Breast epithelium (tissue), 4 donors: Measurements from ENCODE around the gene PRR19. TPM values are rescaled to one million over a fixed set of nuclear protein-coding genes. Genes with fewer than 3 reads are reported as not detected.
A peak's percentile ranks its signal among the peaks of the same experiment; 100 is the strongest.

Source experiments
- DNase-seq, 2 donors: peaks; one replicate each; pipeline ENCODE4 v3.0.0-alpha.2; 2019; ENCODE audit warnings: low spot score in 2 of 2
- H3K27ac ChIP-seq, 2 donors: fragments of 200-600 bp; sonication (generic) in 1 of 2; one replicate each; pipeline ENCODE4 v1.5.1; 2016 to 2019; ENCODE audit warnings: mild to moderate bottlenecking in 1 of 2
- H3K27me3 ChIP-seq, 2 donors: fragments of 200-600 bp; sonication (generic) in 1 of 2; one replicate each; pipeline versions ENCODE4 v1.5.1 to v1.6.0; 2017 to 2019; ENCODE audit warnings: control low read depth in 1 of 2, mild to moderate bottlenecking in 1 of 2
- H3K36me3 ChIP-seq: fragments of 200-600 bp; one replicate; pipeline ENCODE4 v1.5.1; 2019
- H3K4me1 ChIP-seq, 2 donors: fragments of 200-600 bp; sonication (generic); one replicate each; pipeline ENCODE4 v1.5.1; 2016 to 2019; ENCODE audit warnings: control low read depth in 1 of 2
- H3K4me3 ChIP-seq, 3 donors: fragments of 200-600 bp; sonication (generic); 1 replicate in 2 of 3; 2 replicates in 1 of 3; pipeline ENCODE4 v1.5.1; 2016 to 2019; ENCODE audit warnings: mild to moderate bottlenecking in 3 of 3, moderate library complexity in 2 of 3
- H3K9me3 ChIP-seq, 2 donors: fragments of 200-600 bp; sonication (generic) in 1 of 2; one replicate each; pipeline ENCODE4 v1.5.1; 2016 to 2019; ENCODE audit warnings: control low read depth in 1 of 2
- POLR2A ChIP-seq: fragments of 450-650 bp; IDR thresholded peaks from one replicate; pipeline ENCODE4 v1.6.1; 2016; ENCODE audit warnings: antibody characterized with exemption, mild to moderate bottlenecking, moderate library complexity
- POLR2AphosphoS5 ChIP-seq, 3 donors: sonication (generic); formaldehyde crosslinking; IDR thresholded peaks; one replicate each; pipeline ENCODE4 v1.6.1; 2017; ENCODE audit warnings: antibody characterized with exemption in 3 of 3
- intact Hi-C: fragments of 100-400 bp; cut with DNase I; formaldehyde crosslinking; loops from one replicate; pipeline ENCODE4 v1.15.1; 2023; ENCODE audit warnings: low total_unique reads
- total RNA-seq, 3 donors: library from RNA; depleted of rRNA; stranded (reverse); fragments of >200 nt; gene quantifications; one replicate each; pipeline ENCODE4 v1.1.0, GENCODE V29; 2016
- TF ChIP-seq, protein P1 (sequence below), 3 donors: fragments of 450-650 bp; IDR thresholded peaks; one replicate each; pipeline ENCODE4 v1.5.1; 2016 to 2017; ENCODE audit warnings: antibody characterized with exemption in 3 of 3, mild to moderate bottlenecking in 3 of 3, moderate library complexity in 3 of 3

PRR19 gene
- total RNA-seq, 3 donors from 2014 or later, result 0.33 to 2.6 (median 0.48) TPM

DNA sequence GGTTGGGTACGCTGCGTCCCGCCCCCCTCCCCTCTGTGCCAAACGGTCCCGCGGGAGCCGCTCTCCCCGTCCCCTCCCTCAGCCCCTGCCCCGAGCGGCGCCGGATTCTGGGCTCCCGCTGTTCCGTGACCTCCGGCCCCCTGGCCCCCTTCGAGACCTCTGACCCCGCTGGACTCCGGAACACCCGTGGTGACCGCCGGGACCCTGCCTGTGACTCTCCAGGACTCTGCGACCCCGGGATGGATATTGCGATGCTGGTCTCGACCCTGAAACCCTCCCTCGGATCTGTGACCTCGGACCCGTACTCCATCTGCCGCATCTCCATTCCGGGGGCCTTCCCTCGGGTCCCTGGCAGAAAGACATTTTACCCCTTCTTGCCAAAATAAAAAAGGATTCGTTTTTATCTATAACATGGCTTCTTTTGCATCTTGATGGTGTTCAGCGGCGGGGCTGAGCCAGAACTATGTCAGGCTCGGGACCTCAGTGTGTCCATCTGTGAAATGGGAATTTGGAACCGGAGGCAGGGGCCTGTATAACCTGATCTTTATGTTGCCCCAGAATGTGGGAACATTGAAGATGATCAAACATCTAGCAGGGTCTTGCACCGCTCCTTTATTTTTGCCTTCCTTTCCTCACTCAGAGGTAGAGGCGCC, 22.8 kb downstream of the PRR19 start:
- Histone ChIP-seq H3K36me3 (no peaks in the 10 kb centered on the region), H3K4me1 (peaks cover 3 to 8% of the 10 kb centered on the region in 2 donors), H3K9me3 (no peaks in the 10 kb centered on the region), H3K4me3 (peak overlapping the region; percentile 75 to 87 (median 80)), H3K27me3 (peaks cover 5 to 15% of the 10 kb centered on the region in 2 donors), H3K27ac (no peak overlapping the region)
- TF ChIP-seq POLR2A (no peak), POLR2AphosphoS5 (IDR thresholded peaks at IDR 0.05) (peak in 1 of 3 donors; percentile 55)
- TF ChIP-seq, protein P1, sequence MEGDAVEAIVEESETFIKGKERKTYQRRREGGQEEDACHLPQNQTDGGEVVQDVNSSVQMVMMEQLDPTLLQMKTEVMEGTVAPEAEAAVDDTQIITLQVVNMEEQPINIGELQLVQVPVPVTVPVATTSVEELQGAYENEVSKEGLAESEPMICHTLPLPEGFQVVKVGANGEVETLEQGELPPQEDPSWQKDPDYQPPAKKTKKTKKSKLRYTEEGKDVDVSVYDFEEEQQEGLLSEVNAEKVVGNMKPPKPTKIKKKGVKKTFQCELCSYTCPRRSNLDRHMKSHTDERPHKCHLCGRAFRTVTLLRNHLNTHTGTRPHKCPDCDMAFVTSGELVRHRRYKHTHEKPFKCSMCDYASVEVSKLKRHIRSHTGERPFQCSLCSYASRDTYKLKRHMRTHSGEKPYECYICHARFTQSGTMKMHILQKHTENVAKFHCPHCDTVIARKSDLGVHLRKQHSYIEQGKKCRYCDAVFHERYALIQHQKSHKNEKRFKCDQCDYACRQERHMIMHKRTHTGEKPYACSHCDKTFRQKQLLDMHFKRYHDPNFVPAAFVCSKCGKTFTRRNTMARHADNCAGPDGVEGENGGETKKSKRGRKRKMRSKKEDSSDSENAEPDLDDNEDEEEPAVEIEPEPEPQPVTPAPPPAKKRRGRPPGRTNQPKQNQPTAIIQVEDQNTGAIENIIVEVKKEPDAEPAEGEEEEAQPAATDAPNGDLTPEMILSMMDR (IDR thresholded peaks at IDR 0.05), result peak; percentile 47 to 89 (median 80)
- intact Hi-C loops, result loop anchor here (5.0 to 10.0 kb wide), 2 partner anchors 197 to 230 kb away; no protein-coding TSS in a partner anchor
- DNase-seq, result no peak

- H3K27ac ChIP-seq, result peak within 1 kb of the TSS; percentile 61 to 77
- intact Hi-C loops, result loop anchor here (10.0 kb wide), 1 partner anchor 229 kb away; no protein-coding TSS in a partner anchor
- no peaks in the 10 kb centered on the region for H3K36me3 ChIP-seq
- H3K9me3 ChIP-seq, result no peaks in the 10 kb centered on the region
- peak; percentile 96 to 98 for DNase-seq
- H3K27me3 ChIP-seq, result peaks cover 5 to 15% of the 10 kb centered on the region in 2 donors
- TF ChIP-seq POLR2A, result no peak
- TF ChIP-seq POLR2AphosphoS5 (IDR thresholded peaks at IDR 0.05), result peak in 2 of 3 donors; percentile 67
- TF ChIP-seq, protein P1 (IDR thresholded peaks at IDR 0.05), result no peak
- peaks cover 3 to 8% of the 10 kb centered on the region in 2 donors for H3K4me1 ChIP-seq
- peak within 1 kb of the TSS; percentile 75 to 87 (median 80) for H3K4me3 ChIP-seq
These were observed 23.5 kb downstream of the PRR19 start, which contains the start of gene MEGF8 for GRCh38 chr19:42325308-42325895. TSS of gene MEGF8 (plus strand) at chr19:42325635. CDS start at chr19:42326244, 609 bp downstream.

- Histone ChIP-seq H3K27ac (peak overlapping the region in 1 of 2 donors; percentile 77), H3K36me3 (no peaks in the 10 kb centered on the region), H3K9me3 (no peaks in the 10 kb centered on the region), H3K27me3 (peaks cover 5 to 15% of the 10 kb centered on the region in 2 donors), H3K4me3 (peak overlapping the region; percentile 75 to 87 (median 80)), H3K4me1 (peaks cover 3 to 8% of the 10 kb centered on the region in 2 donors)
- DNase-seq, result no peak
- TF ChIP-seq POLR2A (no peak), POLR2AphosphoS5 (IDR thresholded peaks at IDR 0.05) (no peak)
- TF ChIP-seq, protein P1 (IDR thresholded peaks at IDR 0.05), result no peak
- intact Hi-C loops, result loop anchor here (10.0 kb wide), 1 partner anchor 229 kb away; no protein-coding TSS in a partner anchor
These were observed 24.2 kb downstream of the PRR19 start for GRCh38 chr19:42325896-42326771.

DNA sequence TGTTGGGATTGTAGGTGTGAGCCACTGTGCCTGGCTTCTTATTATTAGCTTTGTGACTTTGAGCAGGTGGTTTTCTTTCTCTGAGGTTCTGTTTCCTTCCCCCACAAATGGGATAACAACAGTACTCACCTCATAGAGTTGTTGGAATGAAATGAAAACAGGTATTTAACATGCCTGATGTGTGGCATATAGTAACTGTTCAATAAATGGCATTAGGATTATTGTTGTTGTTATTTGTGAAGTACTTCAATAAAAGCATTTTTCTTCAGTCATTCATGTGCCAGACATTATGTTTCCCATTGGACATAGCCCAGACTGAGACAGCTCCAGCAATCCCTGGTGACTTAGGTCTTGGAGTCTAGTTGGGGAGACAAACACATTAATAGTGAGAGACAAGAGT, 25.0 kb downstream of the PRR19 start:
- DNase-seq, result no peak
- Histone ChIP-seq H3K27me3 (peaks cover 5 to 15% of the 10 kb centered on the region in 2 donors), H3K36me3 (no peaks in the 10 kb centered on the region), H3K27ac (no peak overlapping the region), H3K4me3 (no peak overlapping the region), H3K9me3 (no peaks in the 10 kb centered on the region), H3K4me1 (peaks cover 3 to 8% of the 10 kb centered on the region in 2 donors)
- TF ChIP-seq, protein P1 (IDR thresholded peaks at IDR 0.05), result no peak
- intact Hi-C loops, result loop anchor here (10.0 kb wide), 1 partner anchor 228 kb away; no protein-coding TSS in a partner anchor
